Activated gamma-delta T cell treated with anti-CD3 and anti-CD28 coated beads, Interleukin-2, amount 50 U/mL, for 16 hours (primary cell): ENCODE results near the gene GAB3.

Source experiments
- DNase-seq: peaks from one replicate; pipeline ENCODE4 v3.0.0-alpha.2; 2020; ENCODE audit warnings: low read depth

The GAB3 gene

DNA sequence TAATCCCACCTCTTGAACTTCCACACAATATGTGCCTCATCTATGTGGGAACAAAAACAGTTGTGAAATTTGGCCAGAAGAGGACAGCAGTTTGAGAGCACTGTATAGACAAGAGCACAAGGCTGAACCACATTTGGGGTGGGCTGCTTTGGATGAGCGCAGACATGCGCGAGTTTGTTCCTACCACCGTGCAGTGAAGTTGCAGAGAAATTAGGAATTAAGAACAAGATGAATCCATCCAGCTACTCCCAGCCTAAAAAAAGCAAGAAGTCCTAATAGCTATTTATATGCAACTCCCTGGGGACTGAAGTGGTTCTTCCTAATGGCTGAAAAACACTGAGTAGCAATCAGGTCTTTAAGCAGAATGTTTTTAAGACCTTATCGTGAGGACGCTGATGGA is 1.0 kb downstream of the GAB3 start:
- DNase-seq = no peak

DNA sequence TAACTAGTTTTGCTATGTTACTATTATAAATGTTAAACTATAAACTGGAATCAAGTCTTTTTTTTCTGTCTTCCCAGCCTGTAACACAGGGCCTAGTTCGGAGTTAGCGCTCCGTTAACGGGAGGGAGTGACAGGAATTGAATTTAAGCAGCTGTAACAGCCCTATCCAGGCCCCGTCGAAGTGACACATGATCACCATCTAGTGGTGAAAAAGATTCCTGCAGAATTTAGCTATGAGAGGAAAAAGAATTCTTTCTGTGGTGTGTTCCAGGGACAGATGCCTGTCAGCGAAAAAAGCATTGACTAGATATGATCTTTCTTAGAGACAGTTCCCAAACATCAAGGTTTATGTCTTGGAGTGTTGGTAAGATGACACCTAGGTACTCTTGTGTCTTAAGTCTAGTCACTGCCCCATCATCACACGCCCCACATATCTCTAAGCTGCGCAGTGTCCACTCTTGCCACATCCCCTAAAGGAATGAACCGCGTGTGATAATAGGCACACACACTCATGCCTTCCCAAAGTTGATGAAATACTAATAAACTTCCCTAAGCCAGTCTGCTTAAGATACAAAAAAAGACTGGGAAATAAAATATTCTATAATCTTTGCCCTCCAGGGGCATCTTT is 2.1 kb downstream of the GAB3 start:
- peak; percentile 33 for DNase-seq

DNA sequence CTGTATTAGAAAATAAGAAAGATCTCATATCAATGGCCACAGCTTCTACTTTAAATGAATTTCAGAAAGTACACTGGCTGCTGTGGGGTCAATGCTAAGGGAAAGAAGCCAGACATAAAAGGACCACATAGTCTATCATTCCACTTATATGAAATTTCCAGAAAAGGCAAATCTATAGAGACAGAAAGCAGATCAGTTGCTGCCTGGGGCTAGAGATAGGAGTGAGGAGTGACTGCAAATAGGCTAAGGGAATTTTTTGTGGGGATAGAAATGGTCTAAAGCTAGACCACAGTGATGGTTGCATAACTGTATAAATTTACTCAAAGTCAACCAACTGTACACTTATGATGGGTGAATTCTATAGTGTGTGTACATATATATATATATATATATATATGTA is 8.3 kb downstream of the GAB3 start:
- no peak for DNase-seq

DNA sequence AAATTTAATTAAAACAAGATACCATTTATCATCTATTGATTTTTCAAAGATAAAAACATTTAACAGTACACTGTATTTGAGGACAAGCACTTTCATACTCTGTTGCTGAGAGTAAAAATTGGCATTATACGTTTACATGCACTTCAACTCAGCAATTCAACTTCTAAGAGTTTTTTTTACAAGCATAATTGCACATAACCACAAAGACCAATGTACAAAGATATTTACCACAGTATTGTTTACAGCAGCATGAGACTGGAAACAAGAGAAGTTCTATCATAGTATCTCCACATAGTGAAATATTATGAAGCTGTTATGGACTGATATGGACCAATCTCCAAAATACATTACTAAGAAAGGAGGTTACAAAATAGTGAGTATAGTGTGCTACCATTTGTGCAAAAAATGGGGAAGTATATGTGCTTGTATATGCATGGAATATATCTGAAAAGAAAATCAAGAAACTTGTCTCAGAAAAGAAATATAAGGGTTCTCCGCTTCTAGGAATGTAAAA is 10.9 kb downstream of the GAB3 start:
- no peak for DNase-seq

DNA sequence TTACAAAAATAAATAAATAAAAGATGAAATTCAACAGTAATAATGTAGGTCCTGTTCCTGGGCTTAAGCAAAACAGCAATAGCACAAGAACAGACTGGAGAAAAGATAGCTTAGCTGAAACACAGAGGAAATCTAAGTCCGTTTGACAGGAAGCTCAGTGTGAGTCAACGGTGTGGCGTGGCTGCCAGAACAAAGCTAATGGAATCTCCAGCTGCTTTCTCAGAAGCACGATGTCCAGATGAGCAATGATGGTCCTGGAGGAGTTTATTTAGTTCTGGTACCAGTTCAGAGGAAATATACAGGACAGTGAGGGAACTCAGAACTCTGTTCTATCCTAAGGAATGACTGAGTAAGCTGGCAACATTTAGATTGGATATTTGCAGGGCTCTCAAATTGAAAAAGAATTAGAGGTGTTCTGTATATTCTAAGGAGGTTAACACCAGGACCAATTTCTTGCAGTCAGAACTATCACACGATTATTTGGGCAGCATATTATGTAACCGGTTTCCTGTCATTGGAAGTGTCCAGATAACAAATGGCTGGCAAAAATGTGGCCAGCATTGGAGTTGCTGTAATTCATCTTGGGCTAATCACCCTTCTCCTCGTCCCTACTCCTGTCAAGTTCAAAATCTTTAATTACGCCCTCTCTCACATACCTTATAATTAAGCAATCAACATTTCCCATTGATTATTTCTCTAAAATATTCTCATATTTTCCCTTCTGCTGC is 12.7 kb downstream of the GAB3 start:
- no peak for DNase-seq

DNA sequence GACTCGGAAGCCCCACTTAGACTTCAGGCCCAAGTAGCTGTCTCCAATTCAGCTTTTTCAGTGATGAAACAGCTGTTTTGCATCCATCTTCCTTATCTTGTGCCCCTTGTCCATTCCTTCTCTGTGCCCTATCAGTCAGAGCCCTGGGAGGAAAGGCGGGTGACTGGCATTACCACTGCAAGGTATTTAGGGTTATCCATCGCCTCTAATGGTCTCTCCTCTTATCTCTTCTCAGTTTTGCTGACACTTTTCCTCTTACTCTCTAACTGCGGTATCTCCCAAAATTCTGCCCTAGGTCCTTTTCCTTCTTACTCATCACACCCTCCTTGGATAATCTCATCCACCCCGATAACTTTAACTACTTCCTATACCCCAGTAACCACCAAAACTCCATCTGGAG is 13.7 kb downstream of the GAB3 start:
- DNase-seq = no peak

DNA sequence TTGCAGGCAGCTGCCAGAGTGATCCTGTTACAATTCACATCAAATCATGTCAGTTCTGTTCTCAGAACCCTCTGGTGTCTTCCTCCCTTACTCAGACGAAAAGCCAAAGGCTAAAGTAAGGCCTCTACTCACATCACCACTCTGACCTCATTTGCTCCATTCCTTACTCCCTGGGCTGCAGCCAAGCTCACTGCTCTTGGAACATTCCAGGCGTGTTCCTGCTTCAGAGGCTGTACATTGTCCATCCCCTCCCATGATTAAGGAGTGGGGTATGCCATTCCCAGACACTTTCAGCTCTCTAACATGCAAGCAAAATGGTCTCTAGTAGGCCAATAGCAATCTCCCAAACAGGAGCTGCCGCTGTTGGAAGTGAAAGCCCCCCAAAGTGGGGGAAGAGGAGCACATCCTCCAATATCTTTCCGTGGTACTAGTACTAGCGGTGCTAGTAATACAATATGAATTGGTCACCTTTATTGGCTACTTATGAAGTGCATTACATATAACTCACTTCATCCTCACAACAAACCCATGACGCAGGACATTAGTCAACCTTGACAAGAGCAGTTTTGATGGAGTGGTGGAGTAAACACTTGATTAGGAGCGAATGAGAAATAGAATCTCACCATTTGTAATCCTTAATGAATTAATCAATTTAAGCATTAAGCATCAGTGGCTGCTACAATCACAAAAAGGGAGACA is 15.0 kb downstream of the GAB3 start:
- DNase-seq = no peak

DNA sequence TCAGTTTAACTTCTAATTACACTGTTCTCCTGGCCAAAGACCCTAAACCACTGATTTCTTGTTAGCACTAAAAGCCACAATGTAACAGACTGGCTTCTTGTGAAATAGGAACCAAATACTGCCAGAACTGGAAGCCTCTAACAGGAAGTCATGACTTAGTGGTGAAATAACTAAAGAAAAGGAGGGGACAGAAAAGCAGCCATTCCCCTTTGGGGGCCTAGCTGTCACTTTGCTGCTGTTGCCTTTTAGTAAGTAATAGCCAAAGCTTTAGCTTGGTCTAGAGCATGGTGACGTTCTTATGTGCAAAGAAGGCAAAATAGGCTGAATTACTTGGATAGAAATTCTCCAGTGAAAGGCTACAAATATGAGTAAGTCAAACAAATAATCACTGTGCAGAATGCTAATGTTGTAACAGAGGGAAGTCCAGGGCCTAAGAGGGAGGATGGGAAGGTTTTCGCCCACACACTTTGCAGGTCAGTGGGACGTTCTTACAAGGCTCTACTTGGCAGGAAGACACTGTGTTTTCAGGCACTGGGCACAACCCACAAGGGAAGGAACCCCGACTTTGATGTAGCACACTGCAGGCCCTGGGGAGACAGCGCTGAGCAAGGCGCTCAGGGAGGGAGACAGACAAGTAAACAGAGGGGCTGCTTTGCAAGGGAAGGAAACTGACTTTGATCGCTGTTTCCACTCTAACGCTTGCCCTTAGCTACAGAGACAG is 16.7 kb downstream of the GAB3 start:
- no peak for DNase-seq

DNA sequence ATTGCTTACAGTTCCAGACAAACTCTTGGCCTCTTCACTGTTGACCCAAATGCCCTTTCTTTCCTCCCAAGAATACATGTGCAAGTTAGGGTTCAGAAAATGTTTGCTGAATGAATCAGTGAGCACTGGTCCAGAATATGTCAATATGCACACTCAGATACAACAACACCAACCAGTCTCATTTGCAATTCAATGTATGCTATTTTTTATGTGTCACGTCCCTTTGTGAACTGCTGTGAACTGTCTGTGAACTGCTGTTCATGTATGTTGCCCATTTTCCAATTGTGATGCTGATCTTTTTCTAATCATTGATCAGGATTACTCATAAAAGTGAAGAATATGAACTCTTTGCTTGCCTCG is 17.8 kb downstream of the GAB3 start:
- DNase-seq = no peak

DNA sequence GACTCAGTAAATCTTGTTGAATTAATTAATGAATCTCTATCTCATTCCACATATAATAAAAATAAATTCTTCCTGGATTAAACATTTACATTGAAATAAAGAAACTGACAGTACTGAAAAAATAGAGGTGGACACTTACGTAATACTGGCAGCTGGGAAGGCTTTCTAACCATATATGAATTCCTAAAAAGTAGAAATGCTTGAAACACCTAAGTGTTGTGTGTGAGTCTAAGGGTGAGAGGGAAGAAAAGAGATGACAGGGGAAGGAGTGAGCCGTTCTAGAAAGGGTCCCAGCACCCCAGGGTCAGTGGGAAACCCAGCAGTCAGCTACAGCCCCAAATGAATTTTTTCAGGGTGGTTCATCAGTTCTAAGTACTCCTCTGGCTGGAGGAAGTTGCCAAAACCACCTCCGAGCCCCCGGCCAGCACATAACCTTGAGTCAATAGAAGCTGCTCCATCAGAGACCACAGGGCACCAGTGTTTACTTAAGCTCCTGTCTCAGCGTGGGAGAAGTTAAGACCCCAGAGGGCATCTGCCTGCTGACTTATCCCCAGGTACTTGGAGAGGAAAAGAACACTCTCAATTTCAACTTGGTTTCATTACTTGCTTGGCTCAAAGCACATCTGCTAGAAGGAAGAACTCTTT is 18.3 kb downstream of the GAB3 start:
- no peak for DNase-seq

DNA sequence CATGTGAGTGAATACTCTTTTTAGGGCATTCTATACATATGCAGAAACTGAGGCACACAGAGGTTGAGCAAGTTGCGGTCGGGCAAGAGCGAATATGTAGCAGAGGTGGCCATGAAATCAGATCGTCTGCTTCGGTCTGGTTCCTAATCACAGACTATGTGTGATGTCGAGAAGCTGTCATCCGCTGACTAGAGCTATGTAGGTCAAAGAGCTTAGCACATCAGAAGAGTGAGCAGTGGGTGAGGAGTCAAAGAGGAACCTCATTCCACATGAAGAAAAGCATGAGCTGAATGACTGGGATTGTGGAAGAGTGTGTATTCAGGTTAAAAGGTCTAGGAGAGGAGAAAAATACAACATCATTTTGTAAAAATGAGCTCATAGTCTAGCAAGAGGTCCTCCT is 19.0 kb downstream of the GAB3 start:
- no peak for DNase-seq

DNA sequence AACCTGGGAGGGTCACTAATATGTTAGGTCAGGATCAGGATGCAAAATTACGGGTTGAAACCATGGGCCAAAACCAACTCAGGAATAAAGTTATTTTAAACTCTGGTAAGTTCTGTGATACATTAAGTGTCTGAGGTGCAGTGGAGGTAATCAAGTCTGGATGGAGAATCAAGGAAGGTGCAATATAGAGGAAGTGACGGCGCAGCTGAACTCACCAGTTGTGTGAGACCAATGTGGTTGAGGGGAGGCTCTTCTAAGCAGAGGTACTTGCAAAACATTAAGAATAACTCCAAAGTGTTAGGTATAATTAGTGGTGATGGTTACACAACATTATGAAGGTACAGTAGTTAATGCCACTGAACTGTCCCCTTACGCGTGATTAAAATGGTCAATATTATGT is 19.7 kb downstream of the GAB3 start:
- no peak for DNase-seq

DNA sequence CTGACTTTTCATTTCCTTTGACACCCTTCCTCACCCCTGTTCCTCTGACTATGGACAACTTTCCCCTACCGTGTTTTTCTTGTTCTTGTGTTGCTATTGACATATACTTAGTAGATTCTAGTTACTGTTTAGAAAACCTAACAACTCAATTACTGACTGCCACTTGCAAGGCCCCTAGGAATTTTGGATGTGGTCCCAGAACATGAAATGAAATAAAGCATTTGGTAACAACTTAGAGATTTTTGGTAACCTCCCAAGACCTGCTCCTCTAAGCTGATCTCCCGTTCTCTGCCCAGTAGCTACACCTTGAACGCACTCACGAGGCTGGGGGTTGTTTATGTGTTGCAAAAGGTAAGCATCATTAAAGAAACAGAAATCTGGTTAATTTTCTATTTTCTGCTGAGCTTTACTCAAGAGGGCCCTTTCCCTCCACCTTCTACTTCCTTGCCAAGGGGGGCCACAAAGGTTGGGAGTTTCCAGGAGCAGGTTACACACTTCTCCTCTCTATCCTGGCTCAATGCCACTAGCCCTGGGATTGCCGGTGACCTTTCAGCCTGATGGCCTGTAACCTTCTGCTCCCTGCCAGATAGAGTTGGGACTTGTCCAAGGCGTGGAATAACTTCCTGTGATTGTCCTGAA is 20.5 kb downstream of the GAB3 start:
- no peak for DNase-seq

DNA sequence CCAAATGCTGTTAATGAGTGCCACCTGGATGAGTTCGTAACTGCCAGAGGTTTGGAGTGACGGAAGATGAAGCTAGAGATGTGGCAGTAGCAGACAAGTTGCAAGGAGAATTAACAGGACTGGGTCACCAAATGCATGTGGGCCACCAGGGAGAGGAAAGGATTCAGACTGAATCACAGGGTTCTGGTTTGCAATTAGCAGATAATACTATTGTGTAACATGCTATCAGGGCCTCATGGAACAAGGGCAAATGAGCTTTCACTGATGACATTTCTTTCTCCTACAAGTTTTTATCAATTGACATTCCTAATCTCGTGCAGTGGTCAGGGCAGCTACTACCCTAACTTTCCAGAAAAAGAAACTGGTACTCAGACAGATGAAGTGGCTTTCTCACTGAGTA is 21.4 kb downstream of the GAB3 start:
- DNase-seq = no peak

DNA sequence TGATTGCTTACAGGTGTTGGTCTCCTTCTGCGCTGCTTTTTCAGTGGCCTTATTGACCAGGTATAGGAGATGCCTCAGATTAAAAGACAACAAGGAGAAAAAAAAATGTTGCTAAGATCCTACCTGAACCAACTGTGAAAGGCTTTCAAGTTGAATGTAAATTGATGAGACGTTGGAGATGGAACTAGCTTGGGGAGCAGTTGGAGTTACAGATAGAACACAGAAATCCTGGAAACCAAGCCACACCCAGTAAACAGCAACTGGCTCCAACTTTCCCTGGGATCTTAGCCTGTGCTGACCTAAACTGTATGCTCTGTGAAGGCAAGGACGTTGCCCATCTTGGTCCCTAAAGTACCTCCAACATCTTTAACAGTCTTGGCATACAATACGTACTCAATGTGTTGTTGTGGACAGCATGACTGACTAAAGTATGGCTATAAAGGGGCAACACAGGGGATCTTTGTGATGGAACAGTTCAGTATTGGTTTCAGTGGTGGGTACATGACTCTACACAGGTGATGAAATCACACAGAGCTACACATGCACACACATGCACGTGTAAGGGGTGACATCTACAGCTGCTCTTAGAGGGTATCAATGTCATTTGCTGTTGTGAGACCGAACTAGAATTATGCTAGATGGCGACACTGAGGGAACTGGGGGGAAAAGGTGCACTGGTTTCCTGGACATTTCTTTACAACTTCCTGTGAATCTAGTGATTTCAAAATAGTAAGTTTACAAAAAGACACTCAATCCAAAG is 22.3 kb downstream of the GAB3 start:
- DNase-seq = no peak

DNA sequence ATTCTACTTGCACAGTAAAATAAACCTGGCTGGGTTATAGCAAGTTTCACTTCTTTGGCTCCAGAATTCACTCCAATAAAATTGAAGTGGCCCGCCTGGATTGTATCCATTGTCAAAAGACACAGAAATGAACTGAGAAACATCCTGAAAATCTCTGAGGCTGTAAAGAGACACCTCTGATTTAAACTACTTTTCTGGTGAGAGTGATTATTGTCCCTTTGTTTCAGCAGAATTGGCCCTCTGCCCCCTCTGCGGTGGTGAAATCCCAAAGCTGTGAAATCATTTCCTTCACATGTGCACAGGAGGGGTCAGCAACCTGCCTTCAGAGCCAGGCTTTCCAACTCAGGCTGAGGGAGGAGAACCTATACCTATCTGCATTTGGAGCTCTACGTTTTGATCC is 23.0 kb downstream of the GAB3 start:
- no peak for DNase-seq

DNA sequence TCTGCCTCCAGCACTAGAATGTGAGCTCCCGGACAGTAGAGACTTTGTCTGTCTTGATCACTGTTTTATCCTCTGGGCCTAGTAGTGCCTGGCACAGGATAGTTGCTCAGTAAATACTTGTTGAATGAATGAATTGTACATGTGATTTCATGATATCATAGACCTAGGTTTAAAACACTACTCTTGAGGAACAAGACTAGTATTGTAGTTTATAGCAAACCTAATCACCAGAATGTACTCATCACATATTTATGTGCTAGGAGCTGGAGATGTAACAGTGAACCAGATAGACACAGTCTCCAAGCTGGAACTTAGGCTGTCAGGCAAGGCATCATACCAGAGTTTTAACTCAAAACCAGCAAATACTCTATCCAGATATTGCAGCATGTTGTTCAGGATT is 23.5 kb downstream of the GAB3 start:
- DNase-seq = no peak

DNA sequence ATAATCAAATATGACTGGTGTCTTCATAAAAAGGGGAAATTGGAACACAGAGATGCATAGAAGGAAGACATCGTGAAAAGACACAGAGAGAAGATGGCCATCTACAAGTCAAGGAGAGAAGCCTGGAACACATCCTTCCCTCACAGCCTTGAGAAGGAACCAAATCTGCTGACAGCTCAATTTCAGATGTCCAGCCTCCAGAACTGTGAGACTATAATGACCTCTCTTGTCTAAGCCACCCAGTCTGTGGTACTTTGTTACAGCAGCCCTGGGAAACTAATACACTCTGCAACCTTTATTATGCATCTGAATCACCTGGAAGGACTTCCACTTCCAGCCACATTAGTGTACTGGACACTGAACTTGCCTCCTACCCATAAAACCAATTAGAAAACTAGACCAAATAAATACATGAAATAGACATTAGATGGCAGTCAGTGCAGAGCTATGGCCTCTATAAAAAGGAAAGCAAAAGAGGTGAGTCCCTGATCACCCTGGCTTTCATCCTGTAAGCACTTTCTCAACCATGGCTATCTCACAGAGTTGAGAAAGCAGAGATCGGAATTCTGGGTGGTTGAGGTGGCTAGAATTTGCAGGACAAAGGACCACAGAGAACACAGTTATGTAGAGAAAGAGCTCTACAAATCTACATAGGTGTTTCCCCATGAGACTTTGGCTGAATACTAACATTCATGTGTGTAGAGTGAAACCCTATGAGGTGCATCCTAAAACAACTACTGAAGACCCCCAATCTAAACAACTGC is 25.7 kb downstream of the GAB3 start:
- no peak for DNase-seq

DNA sequence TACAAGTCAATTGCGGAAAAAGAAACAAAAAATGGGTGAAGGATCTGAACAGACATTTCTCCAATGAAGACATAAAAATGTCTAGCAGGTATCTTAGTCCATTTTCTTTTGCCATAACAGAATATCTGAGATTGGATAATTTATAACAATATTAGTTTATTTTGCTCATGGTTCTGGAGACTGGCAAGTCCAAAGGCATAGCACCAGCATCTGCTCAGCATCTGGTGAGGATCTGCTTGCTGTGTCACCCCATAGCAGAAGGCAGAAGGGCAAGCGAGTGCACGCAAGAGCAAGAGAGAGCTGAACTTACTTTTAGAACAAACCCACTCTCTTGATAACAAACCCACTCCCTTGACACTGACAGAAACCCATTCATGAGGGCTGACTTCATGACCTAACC is 29.7 kb downstream of the GAB3 start:
- DNase-seq = no peak

DNA sequence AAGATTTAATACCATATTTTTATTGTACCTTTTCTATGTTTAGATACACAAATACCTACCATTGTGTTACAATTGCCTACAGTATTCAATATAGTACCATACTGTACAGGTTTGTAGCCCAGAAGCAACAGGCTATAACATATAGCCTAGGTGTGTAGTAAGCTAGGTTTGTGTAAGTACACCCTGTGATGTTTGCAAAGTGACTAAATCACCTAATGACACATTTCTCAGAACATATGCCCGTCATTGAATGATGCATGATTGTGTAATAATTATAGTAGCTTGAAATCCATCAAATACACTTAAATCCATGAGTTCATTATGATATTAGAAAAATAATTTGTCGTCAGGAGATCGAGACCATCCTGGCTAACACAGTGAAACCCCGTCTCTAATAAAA is 30.8 kb downstream of the GAB3 start:
- no peak for DNase-seq
